ENCODE data around the gene PABPN1L.

PABPN1L gene

GRCh38 chr16:88883117-88883895 is 16.8 kb upstream of the PABPN1L start:
- DNase-seq: no peak

DNA sequence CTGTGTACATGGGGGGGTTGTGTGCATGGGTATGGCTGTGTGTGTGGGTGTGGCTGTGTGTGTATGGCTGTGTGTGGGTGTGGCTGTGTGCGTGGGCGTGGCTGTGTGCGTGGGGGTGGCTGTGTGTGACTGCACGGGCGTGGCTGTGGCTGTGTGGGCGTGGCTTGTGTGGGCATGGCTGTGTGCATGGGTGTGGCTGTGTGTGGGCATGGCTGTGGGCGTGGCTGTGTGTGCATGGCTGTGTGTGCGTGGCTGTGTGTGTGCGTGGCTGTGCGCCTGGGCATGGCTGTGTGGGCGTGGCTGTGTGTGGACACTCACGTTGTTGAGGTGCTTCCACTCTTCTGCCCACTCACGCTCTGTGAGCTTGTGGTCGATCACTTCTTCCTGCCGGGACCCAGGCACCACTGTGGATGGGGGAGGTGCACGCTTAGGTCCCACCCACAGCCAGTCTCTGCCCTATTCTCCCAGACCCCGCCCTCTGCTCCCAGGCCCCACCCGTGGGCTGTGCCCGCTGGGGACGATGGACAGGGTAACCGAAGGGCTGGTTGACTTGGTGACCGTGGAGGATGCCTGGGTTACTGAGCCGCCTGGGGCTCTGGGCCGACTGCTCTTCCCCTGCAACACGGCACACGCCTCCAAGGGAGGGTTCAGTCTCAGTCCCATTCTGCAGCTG is 16.0 kb upstream of the PABPN1L start:
- no peak for DNase-seq

DNA sequence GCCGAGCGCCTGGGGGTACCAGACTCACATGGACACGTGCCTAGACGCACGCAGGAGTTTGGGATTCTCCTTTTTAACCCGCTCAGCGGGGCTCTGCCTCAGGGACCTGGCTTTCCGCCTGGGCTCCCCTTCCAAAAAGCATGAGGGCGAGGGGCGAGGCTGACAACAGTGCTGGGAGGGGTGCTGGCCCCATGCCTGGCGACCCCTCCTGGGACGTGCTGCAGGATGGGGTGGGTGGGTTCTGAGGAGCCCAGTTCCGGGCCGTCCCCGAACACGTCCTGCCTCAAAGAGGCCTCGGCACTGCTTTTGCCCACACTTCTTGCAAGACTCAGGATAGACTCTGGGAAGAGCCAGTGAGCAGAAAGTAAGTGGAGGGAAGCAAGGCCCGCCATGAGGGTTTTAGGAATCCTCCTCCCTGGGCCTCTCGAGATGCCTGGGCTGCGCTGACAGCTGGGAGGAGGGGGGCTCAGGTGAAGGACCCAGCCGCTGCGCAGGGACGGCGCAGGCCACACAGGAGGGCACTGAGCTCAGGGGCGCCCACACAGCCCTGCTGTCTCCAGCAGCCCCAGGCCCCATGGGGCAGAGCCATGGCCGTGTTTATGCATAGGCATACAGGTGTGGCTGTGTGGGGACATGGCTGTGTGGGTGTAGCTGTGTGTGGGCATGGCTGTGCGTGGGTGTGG is 15.4 kb upstream of the PABPN1L start:
- no peak for DNase-seq

DNA sequence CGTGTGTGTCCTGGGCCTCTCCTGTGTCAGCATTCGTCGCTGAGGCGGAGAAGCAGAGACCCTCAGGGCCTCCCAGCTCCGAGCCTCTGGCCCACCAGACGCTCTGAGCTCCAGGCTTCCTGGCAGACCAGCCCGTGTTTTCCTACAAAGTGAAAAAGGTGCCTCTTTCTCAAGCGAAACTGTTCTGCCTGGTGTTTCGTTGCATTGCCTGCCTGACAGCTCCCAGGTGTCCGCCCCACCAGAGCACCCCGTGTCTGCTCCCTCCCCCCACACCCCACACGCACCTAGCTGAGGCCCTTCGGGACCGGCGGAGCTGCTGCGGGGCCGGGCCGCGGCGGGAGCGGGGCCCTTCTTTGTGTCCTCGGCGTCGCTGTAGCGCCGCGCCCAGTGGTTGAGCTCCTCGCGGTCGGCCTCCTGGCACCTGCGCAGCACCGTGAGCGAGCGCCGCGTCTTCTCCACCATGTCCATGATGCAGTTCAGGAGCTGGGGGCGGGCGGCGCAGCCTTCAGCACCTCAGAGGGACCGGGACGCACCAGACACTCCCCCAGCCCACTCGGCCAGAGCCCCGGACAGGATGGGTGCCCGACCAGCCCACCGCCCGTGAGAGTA is 14.7 kb upstream of the PABPN1L start:
- DNase-seq: no peak

GRCh38 chr16:88880226-88881006 is 14.0 kb upstream of the PABPN1L start:
- no peak for DNase-seq

- DNase-seq: no peak
These were observed 13.3 kb upstream of the PABPN1L start for GRCh38 chr16:88879788-88880055.

- DNase-seq: no peak
These were observed 12.7 kb upstream of the PABPN1L start for GRCh38 chr16:88878967-88879787.

DNA sequence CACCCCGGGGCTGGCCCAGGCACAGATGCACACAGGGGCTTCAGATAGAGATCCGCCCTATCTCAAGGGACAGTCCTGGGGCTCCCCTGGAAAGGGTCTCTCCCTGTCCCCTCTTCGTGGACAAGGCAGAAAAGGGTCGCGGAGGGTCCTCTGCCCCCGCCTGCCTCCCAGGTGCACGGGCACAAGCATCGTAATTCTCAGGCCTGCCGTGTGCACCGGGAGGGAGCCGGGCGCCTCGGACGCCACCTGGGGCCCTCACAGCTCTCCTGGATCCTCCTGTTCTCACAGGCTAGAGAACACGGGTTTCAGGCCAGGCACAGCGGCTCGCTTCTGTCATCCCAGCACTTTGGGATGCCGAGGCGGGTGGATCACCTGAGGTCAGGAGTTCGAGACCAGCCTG is 11.9 kb upstream of the PABPN1L start:
- no peak for DNase-seq

- DNase-seq: no peak
These were observed 11.3 kb upstream of the PABPN1L start for GRCh38 chr16:88877564-88878289.

DNA sequence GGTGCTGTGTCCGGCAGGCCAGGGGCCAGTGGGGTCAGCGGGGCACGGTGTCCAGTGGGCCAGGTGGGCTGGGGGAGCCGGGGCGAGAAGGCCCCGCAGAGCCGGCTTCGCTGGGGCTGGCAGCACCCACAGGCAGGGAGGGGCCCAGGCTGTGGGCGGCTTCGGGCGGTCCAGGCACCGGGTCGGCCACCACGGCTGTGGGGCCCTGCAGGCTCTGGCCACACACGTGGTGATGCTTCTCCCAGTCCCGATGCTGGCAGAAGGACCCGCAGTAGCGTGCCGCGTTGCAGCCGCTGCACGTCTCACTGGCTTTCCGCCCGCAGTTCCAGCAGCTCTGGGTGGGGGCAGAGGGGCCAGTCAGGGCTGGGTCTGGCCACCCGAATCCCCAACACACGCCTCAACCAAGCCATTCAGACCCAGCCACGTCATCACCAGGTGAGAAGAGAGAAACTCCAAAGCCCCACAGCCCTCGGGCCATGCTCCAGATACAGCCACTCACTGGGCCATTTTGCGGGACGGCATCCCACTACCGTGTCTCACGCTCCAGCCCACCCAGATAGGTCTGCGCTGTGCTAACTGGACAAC is 10.6 kb upstream of the PABPN1L start:
- no peak for DNase-seq

GRCh38 chr16:88875703-88876234 is 9.3 kb upstream of the PABPN1L start:
- DNase-seq: no peak

GRCh38 chr16:88874938-88875599 is 8.6 kb upstream of the PABPN1L start:
- DNase-seq: no peak

DNA sequence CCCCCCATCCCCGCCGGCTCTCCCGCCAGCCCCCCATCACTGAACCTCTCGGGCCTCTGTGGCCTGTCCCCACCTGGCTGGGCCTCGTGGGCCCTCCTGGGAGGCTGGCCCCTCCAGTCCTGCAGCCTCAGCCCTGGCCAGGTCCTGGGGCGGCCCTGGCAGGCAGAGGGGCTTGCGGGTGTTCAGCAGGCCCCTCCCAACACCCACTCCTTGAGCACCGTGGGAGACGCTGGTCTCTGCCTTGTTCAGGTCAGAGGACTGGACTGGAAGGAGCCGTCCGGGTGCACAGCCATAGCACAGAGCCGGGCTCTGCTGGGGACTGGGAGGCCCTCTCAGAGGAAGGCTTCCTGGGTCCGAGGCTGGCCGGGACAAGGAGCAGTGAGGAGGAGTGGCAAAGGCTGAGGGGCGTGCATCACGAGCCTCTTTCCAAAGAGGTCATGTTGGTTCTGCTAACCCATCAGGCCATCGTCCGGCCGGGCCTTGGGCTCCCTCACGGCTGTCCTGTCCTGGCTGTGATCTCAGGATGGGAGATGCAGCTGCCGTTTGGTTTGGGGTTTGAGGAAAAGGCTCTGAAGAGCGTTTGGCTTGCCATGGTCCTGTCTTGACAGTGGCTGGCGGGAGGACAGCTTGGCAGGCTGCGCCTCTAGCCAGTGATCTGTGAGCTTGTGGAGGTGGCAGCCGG is 6.3 kb upstream of the PABPN1L start:
- DNase-seq: no peak

GRCh38 chr16:88871730-88872416 is 5.4 kb upstream of the PABPN1L start:
- DNase-seq: no peak

GRCh38 chr16:88871349-88871702 is 4.9 kb upstream of the PABPN1L start:
- DNase-seq: no peak

DNA sequence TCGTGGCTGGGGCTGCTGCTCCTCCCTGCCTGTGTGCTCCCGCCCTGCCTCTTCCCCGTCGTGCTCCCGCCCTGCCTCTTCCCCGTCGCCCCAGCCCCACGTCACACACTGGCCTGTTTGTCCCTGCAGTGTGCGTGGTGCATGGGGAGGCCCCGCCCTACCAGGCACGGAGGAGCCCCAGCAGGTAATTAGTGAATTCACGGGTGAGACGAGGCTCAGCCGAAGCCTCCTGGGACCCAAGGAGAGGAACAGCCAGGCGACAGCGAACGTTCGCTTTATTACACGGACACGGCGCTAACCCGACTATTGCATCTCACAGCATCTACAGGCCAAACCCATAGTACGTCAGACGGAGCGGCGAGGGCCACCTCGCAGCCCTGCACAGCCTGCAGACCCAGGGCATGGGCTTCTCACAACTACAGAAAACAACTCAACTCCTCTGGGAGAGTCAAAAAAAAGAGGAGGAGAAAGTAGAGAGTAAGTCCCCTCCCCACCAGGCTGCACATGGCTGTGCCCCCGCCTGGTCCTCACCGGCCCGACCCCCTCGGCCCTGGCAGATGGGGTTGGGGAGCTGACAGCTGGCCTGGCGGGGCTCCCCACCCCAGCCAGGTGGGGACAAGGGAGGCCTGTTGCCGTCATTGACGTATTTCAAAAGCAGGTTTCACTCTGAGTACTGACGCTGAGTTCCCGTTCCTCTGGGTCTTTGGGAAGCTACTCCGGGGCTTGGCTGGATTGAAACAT is 4.3 kb upstream of the PABPN1L start:
- DNase-seq: no peak

DNA sequence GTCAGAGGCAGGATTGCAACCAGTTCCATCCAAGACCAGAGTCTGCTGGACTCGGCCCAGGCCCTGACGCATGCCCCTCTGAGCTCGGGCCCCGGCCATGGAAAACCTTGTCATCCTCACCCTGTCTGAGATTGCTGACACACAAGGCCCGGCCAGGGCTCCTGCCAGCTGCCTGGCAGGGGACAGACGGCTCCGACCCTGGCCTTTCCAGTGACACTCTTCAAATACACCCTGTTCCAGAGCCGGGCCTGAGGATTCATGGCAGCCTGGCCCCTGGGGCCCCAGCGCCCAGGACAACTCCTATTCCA is 3.2 kb upstream of the PABPN1L start:
- DNase-seq: no peak

- DNase-seq: no peak
These were observed 2.7 kb upstream of the PABPN1L start for GRCh38 chr16:88868974-88869672.
